Transverse colon (tissue), 4 donors: Measurements from ENCODE around the gene ZNFX1.

Experiments used
- EP300 ChIP-seq: sonication (generic); formaldehyde crosslinking; IDR thresholded peaks from one replicate; pipeline ENCODE4 v1.6.1; 2017; ENCODE audit warnings: antibody characterized with exemption, low read depth
- POLR2A ChIP-seq: fragments of 450-650 bp; IDR thresholded peaks from one replicate; pipeline ENCODE4 v1.6.1; 2016; ENCODE audit warnings: antibody characterized with exemption, mild to moderate bottlenecking, moderate library complexity
- POLR2AphosphoS5 ChIP-seq, 3 donors: sonication (generic); formaldehyde crosslinking; IDR thresholded peaks; one replicate each; pipeline ENCODE4 v1.6.1; 2016; ENCODE audit warnings: antibody characterized with exemption in 3 of 3
- TF ChIP-seq, protein P1 (sequence below), 5 experiments: fragments of 200-600 bp in 3 of 5; fragments of 450-650 bp in 2 of 5; sonication (generic) in 3 of 5; IDR thresholded peaks; 1 replicate in 2 of 5; 2 replicates in 3 of 5; pipeline ENCODE4 v1.5.1; 2016 to 2017; ENCODE audit warnings: antibody characterized with exemption in 5 of 5, inconsistent platforms in 3 of 5, mild to moderate bottlenecking in 2 of 5, moderate library complexity in 1 of 5

DNA sequence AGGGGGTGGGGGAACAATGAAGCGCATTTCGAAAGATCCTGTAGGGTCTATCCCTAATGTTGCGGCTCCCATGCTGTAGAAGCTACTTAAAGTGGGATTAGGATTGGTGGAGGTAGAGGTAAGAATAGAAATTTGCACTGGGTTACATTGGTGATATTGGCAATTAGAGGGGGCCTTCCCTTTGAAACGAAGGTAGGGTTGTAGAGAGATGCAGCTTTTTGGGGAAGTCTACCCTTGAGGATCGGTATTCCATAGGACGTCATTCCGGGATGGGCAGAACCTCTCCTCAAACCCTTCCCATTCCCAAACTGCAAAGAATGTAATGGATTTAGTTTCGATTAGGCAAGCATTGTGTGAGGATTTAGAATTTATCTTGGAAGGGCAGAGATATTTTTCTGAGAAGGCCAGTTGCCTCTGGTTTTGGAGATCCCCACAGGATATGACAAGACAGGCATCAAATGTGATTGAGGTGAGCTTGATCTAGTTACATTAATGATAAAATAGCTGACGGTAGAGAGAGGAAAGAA, 5.4 kb upstream of the ZNFX1 start:
- TF ChIP-seq, protein P1, sequence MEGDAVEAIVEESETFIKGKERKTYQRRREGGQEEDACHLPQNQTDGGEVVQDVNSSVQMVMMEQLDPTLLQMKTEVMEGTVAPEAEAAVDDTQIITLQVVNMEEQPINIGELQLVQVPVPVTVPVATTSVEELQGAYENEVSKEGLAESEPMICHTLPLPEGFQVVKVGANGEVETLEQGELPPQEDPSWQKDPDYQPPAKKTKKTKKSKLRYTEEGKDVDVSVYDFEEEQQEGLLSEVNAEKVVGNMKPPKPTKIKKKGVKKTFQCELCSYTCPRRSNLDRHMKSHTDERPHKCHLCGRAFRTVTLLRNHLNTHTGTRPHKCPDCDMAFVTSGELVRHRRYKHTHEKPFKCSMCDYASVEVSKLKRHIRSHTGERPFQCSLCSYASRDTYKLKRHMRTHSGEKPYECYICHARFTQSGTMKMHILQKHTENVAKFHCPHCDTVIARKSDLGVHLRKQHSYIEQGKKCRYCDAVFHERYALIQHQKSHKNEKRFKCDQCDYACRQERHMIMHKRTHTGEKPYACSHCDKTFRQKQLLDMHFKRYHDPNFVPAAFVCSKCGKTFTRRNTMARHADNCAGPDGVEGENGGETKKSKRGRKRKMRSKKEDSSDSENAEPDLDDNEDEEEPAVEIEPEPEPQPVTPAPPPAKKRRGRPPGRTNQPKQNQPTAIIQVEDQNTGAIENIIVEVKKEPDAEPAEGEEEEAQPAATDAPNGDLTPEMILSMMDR (IDR thresholded peaks at IDR 0.05) = no peak
- TF ChIP-seq POLR2A (no peak), POLR2AphosphoS5 (IDR thresholded peaks at IDR 0.05) (no peak), EP300 (no peak)
